HepG2 (cell line): ENCODE results near the gene UBAP1L. TPM values are rescaled to one million over a fixed set of nuclear protein-coding genes. Genes with fewer than 3 reads are reported as not detected.

Source experiments
- ATAC-seq: fragments of 200-7000 bp; cut with Tn5 transposase; 3 replicates; pipeline ENCODE4 v1.9.1; 2020; ENCODE audit warnings: mild to moderate bottlenecking, moderate library complexity
- BruUV-seq: library from RNA; stranded (reverse); fragments of 400-500 nt; replicated peaks from 2 replicates; lab custom pipeline; 2021; lab: Mats Ljungman, UMichigan
- CTCF ChIA-PET: fragments of 300-600 bp; formaldehyde crosslinking; extraction: SDS; loops from one replicate; lab custom pipeline; 2021; ENCODE audit warnings: low total read pairs, inconsistent platforms, low intra/inter-chr PET ratio; lab: Yijun Ruan, JAX
- POLR2A ChIA-PET: fragments of 350-600 bp; sonication (Branson Sonifier 250); formaldehyde crosslinking; loops from one replicate; lab custom pipeline; 2020; ENCODE audit warnings: antibody characterized with exemption, inconsistent platforms; lab: Yijun Ruan, JAX
- DNase-seq: peaks from one replicate; pipeline ENCODE4 v3.0.0-alpha.2; 2015; ENCODE audit warnings: low spot score
- FAIRE-seq: peaks from 3 replicates; lab custom pipeline; 2011; peaks lifted over from hg19 to GRCh38; lab: Jason Lieb, UNC
- H2AFZ ChIP-seq: one replicate; pipeline ENCODE4 v1.6.1; 2011; ENCODE audit warnings: low read length, inconsistent platforms
- H3K27ac ChIP-seq: fragments of 300-600 bp; 3 replicates; pipeline ENCODE4 v1.8.0; 2011; ENCODE audit warnings: mixed run types, mild to moderate bottlenecking, mixed read lengths, low read length, inconsistent platforms; ENCODE audit not compliant: insufficient read depth; ENCODE audit errors: extremely low read length
- H3K27me3 ChIP-seq, 2 experiments: fragments of 200-600 bp in 1 of 2; 2 replicates in 1 of 2; 3 replicates in 1 of 2; pipeline versions ENCODE4 v1.6.0 to v1.8.0; 2011; ENCODE audit warnings: low read length in 2 of 2, mild to moderate bottlenecking in 2 of 2, moderate library complexity in 2 of 2, inconsistent platforms in 1 of 2; ENCODE audit not compliant: insufficient read depth in 2 of 2, control insufficient read depth in 1 of 2
- H3K36me3 ChIP-seq, 2 experiments: fragments of 200-600 bp in 1 of 2; replicated peaks in 1 of 2; 2 replicates in 1 of 2; 3 replicates in 1 of 2; pipeline versions ENCODE4 v1.5.1 to v1.8.0; 2011; ENCODE audit warnings: low read length in 2 of 2, inconsistent platforms in 1 of 2; ENCODE audit not compliant: insufficient read depth in 2 of 2, control insufficient read depth in 1 of 2
- H3K4me1 ChIP-seq: 2 replicates; pipeline ENCODE4 v1.5.1; 2012; ENCODE audit warnings: low read length, inconsistent platforms; ENCODE audit not compliant: insufficient read depth
- H3K4me2 ChIP-seq: 2 replicates; pipeline ENCODE4 v1.6.0; 2011; ENCODE audit warnings: low read depth, low read length, inconsistent platforms
- H3K4me3 ChIP-seq, 3 experiments: fragments of 200-600 bp in 1 of 3; sonication (generic), shearing (Covaris generic) in 1 of 3; replicated peaks in 1 of 3; 2 replicates each; pipeline ENCODE4 v1.5.1; 2011 to 2016; ENCODE audit warnings: low read length in 3 of 3, inconsistent platforms in 2 of 3, low read depth in 2 of 3, mild to moderate bottlenecking in 2 of 3, control low read depth in 1 of 3, mixed read lengths in 1 of 3; ENCODE audit not compliant: insufficient read depth in 1 of 3
- H3K79me2 ChIP-seq: one replicate; pipeline ENCODE4 v1.6.1; 2011; ENCODE audit warnings: low read length, inconsistent platforms; ENCODE audit not compliant: insufficient read depth
- H3K9ac ChIP-seq: 2 replicates; pipeline ENCODE4 v1.6.0; 2011; ENCODE audit warnings: mild to moderate bottlenecking, low read depth, low read length, inconsistent platforms; ENCODE audit not compliant: insufficient read depth
- H3K9me3 ChIP-seq: 2 replicates; pipeline ENCODE4 v1.5.1; 2012; ENCODE audit warnings: mild to moderate bottlenecking, low read length
- H4K20me1 ChIP-seq: 2 replicates; pipeline ENCODE4 v1.6.0; 2011; ENCODE audit warnings: inconsistent platforms, mild to moderate bottlenecking, low read length, moderate library complexity; ENCODE audit not compliant: insufficient read depth
- DNMT3B ChIP-seq: conservative IDR thresholded peaks from 2 replicates; pipeline ENCODE4 v1.6.1; 2016; ENCODE audit warnings: missing biosample characterization, control low read depth
- GATA4 ChIP-seq: sonication (generic); IDR thresholded peaks from 2 replicates; pipeline ENCODE4 v1.6.1; 2016; ENCODE audit warnings: antibody characterized with exemption, low read depth, borderline replicate concordance
- HDAC6 ChIP-seq: fragments of 200-600 bp; sonication (generic); IDR thresholded peaks from 2 replicates; pipeline ENCODE4 v1.7.0; 2017; ENCODE audit warnings: mild to moderate bottlenecking, antibody characterized with exemption, low read length, low read depth
- HMG20A ChIP-seq: IDR thresholded peaks from 2 replicates; pipeline ENCODE4 v1.6.1; 2016; ENCODE audit warnings: borderline replicate concordance
- KLF11 ChIP-seq: IDR thresholded peaks from 2 replicates; pipeline ENCODE4 v1.6.1; 2016; ENCODE audit warnings: missing compliant biosample characterization
- MBNL3 ChIP-seq: fragments of 250-450 bp; sonication (Bioruptor Pico); conservative IDR thresholded peaks from 2 replicates; pipeline ENCODE4 v1.8.0; 2022; ENCODE audit warnings: mild to moderate bottlenecking, inconsistent platforms
- SYNCRIP ChIP-seq: fragments of 200-400 bp; formaldehyde crosslinking; IDR thresholded peaks from 2 replicates; pipeline ENCODE4 v1.6.1; 2018; ENCODE audit warnings: mild to moderate bottlenecking, low read depth, low read length; ENCODE audit not compliant: insufficient read depth
- TEAD3 ChIP-seq: optimal IDR thresholded peaks from 2 replicates; pipeline ENCODE3; 2016; ENCODE audit warnings: borderline replicate concordance
- THAP11 ChIP-seq: IDR thresholded peaks from 2 replicates; pipeline ENCODE4 v1.6.1; 2016; ENCODE audit warnings: missing biosample characterization, missing genetic modification reagents
- TRIM24 ChIP-seq: sonication (generic); formaldehyde crosslinking; IDR thresholded peaks from 2 replicates; pipeline ENCODE4 v1.8.0; 2022; ENCODE audit warnings: mild to moderate bottlenecking, missing genetic modification reagents
- USF2 ChIP-seq, 2 experiments: sonication (generic) in 1 of 2; formaldehyde crosslinking in 1 of 2; IDR thresholded peaks; 2 replicates each; pipeline versions ENCODE4 v1.5.1 to v1.6.1; 2011 to 2020; ENCODE audit warnings: borderline replicate concordance in 1 of 2, low read depth in 1 of 2, low read length in 1 of 2, mild to moderate bottlenecking in 1 of 2, missing genetic modification reagents in 1 of 2, moderate library complexity in 1 of 2
- XRCC5 ChIP-seq: fragments of 200-400 bp; formaldehyde crosslinking; optimal IDR thresholded peaks from 2 replicates; pipeline ENCODE3; 2017; ENCODE audit warnings: mild to moderate bottlenecking, low read length
- ZBTB3 ChIP-seq: sonication (generic); formaldehyde crosslinking; IDR thresholded peaks from 2 replicates; pipeline ENCODE4 v1.4.0; 2020; ENCODE audit warnings: low read depth, mild to moderate bottlenecking, moderate library complexity, missing genetic modification reagents, borderline replicate concordance
- ZNF136 ChIP-seq: sonication (generic); formaldehyde crosslinking; IDR thresholded peaks from 2 replicates; pipeline ENCODE4 v1.8.1; 2022; ENCODE audit warnings: low read depth, mild to moderate bottlenecking, moderate library complexity, missing genetic modification reagents
- ZNF709 ChIP-seq: sonication (generic); formaldehyde crosslinking; IDR thresholded peaks from 2 replicates; pipeline ENCODE4 v1.5.0; 2020; ENCODE audit warnings: mild to moderate bottlenecking, missing genetic modification reagents
- ZNF775 ChIP-seq: sonication (generic); formaldehyde crosslinking; IDR thresholded peaks from 2 replicates; pipeline ENCODE4 v1.4.0; 2020; ENCODE audit warnings: missing genetic modification reagents, mild to moderate bottlenecking, moderate library complexity, borderline replicate concordance
- WGBS: methylation state at CpG from one replicate; pipeline ENCODE4 v1.1.6; 2017; ENCODE audit warnings: low lambda C conversion rate; 5-methylcytosine and 5-hydroxymethylcytosine counted together
- in situ Hi-C: cut with HindIII; loops from 2 replicates; pipeline ENCODE4 v1.10.0; 2017; ENCODE audit warnings: low pct_unique_long_range_greater_than_20kb; ENCODE audit not compliant: extremely low pct_ligation_motif_present
- intact Hi-C: fragments of 100-400 bp; cut with micrococcal nuclease; formaldehyde crosslinking; loops from one replicate; pipeline ENCODE4 v1.10.0; 2022; ENCODE audit not compliant: unreplicated experiment
- polyA plus RNA-seq, 8 experiments: library from polyadenylated mRNA; depleted of rRNA in 3 of 8; stranded (reverse) in 7 of 8; unstranded in 1 of 8; fragments of >200 nt; fragmentation: Illumina TruSeq in 4 of 8; extraction: Trizol in 4 of 8; gene quantifications; 2 replicates each; pipeline versions ENCODE4 v1.2.1 to v1.2.3, GENCODE V29; 2011 to 2016; ENCODE audit warnings: low read depth in 4 of 8, missing spikeins in 1 of 8, mixed read lengths in 1 of 8; ENCODE audit not compliant: insufficient read depth in 1 of 8
- total RNA-seq, 5 experiments: library from RNA; depleted of rRNA; stranded (reverse); fragments of >200 nt; fragmentation: Illumina TruSeq; extraction: Trizol; gene quantifications; 2 replicates each; pipeline ENCODE4 v1.2.3, GENCODE V29; 2016; ENCODE audit warnings: low read depth in 1 of 5

The UBAP1L gene
- total and polyA plus RNA-seq, 2 of the 13 experiments (the other 11 are each of a cell fraction or from before 2014, with no cell fraction given), result 0.86 to 1.4 TPM

- intact Hi-C loops (no loop called here), in situ Hi-C loops (no loop called here)
- DNase-seq, result no peak
- TF ChIP-seq THAP11, result no peak
- no peak for TF ChIP-seq KLF11
- no peak for TF ChIP-seq ZNF709
- no peak for TF ChIP-seq HDAC6
- TF ChIP-seq XRCC5, result no peak
- TF ChIP-seq DNMT3B, result no peak
- TF ChIP-seq TEAD3 (CRISPR knock-in tag), result no peak
- no peak for TF ChIP-seq ZBTB3 (CRISPR knock-in tag)
- H3K79me2 ChIP-seq, result no peaks in the 10 kb centered on the region
- H3K36me3 ChIP-seq, result peaks cover 21 to 47% of the 10 kb centered on the region in 2 experiments
- H3K27me3 ChIP-seq, result no peaks in the 10 kb centered on the region; a peak in 1 of 5 replicates
- H3K4me3 ChIP-seq, result no peak overlapping the region
- no peak overlapping the region for H3K9ac ChIP-seq
- ATAC-seq, result no peak
- WGBS, result 94% methylated on average over 5 of the region's 5 CpGs
- no peak overlapping the region for H2AFZ ChIP-seq
- H3K4me2 ChIP-seq, result no peak overlapping the region
- no peak for FAIRE-seq
- no peak overlapping the region for H3K27ac ChIP-seq
- ChIA-PET POLR2A (no interaction called here), CTCF (no interaction called here)
- H3K9me3 ChIP-seq, result no peaks in the 10 kb centered on the region
- BruUV-seq, result no TSS peak
- H3K4me1 ChIP-seq, result no peaks in the 10 kb centered on the region
- no peaks in the 10 kb centered on the region for H4K20me1 ChIP-seq
Observed at GRCh38 chr15:65115542-65115941, 542 bp upstream of the UBAP1L start.

GRCh38 chr15:65110676-65111292, 4.2 kb downstream of the UBAP1L start:
- Histone ChIP-seq H2AFZ (no peak overlapping the region), H3K27ac (no peak overlapping the region), H3K9ac (no peak overlapping the region), H3K79me2 (no peaks in the 10 kb centered on the region), H3K4me2 (no peak overlapping the region), H3K27me3 (no peaks in the 10 kb centered on the region; a peak in 1 of 5 replicates), H3K4me3 (no peak overlapping the region), H3K36me3 (peaks cover 4 to 12% of the 10 kb centered on the region in 2 experiments; a peak in 2 of 5 replicates), H3K4me1 (no peaks in the 10 kb centered on the region), H3K9me3 (no peaks in the 10 kb centered on the region), H4K20me1 (no peaks in the 10 kb centered on the region)
- no peak for ATAC-seq
- no TSS peak for BruUV-seq
- ChIA-PET POLR2A (no interaction called here), CTCF (no interaction called here)
- in situ Hi-C loops, result no loop called here
- DNase-seq, result no peak
- intact Hi-C loops, result no loop called here
- no peak for FAIRE-seq
- 83% methylated on average over 3 of the region's 3 CpGs for WGBS
- TF ChIP-seq ZNF775 (CRISPR knock-in tag) (no peak), MBNL3 (CRISPR knock-in tag) (no peak), SYNCRIP (no peak), HMG20A (CRISPR knock-in tag) (no peak), ZNF136 (CRISPR knock-in tag) (no peak), USF2 (IDR thresholded peaks at IDR 0.05; ENCODE audit: low read depth, low read length) (no peak), USF2 (CRISPR knock-in tag; IDR thresholded peaks at IDR 0.05; ENCODE audit: borderline replicate concordance) (no peak), GATA4 (no peak), TRIM24 (no peak)
